WTC11 (cell line): ENCODE data around the gene PDE6D. TPM values are rescaled to one million over a fixed set of nuclear protein-coding genes. Genes with fewer than 3 reads are reported as not detected.

ENCODE experiments used
- ATF2 ChIP-seq: sonication (generic); formaldehyde crosslinking; IDR thresholded peaks from 2 replicates; pipeline ENCODE4 v1.8.1; 2022; ENCODE audit warnings: low read depth, missing genetic modification reagents, borderline replicate concordance
- ATF6 ChIP-seq: sonication (generic); formaldehyde crosslinking; IDR thresholded peaks from 2 replicates; pipeline ENCODE4 v1.8.1; 2023; ENCODE audit warnings: mild to moderate bottlenecking, missing genetic modification reagents
- CREB1 ChIP-seq: sonication (generic); formaldehyde crosslinking; IDR thresholded peaks from 2 replicates; pipeline ENCODE4 v1.8.0; 2023; ENCODE audit warnings: mild to moderate bottlenecking, missing genetic modification reagents
- FOXK1 ChIP-seq: sonication (generic); formaldehyde crosslinking; IDR thresholded peaks from 2 replicates; pipeline ENCODE4 v1.8.0; 2022; ENCODE audit warnings: mild to moderate bottlenecking, moderate library complexity, missing genetic modification reagents
- FOXP1 ChIP-seq: sonication (generic); formaldehyde crosslinking; IDR thresholded peaks from 2 replicates; pipeline ENCODE4 v1.8.0; 2022; ENCODE audit warnings: missing genetic modification reagents, mild to moderate bottlenecking, moderate library complexity, borderline replicate concordance
- GTF2I ChIP-seq: fragments of 250-450 bp; sonication (Bioruptor Pico); conservative IDR thresholded peaks from 2 replicates; pipeline ENCODE4 v1.4.0; 2021; ENCODE audit warnings: mild to moderate bottlenecking
- HMGA2 ChIP-seq: fragments of 250-450 bp; sonication (Bioruptor Pico); IDR thresholded peaks from 2 replicates; pipeline ENCODE4 v1.4.0; 2021; ENCODE audit warnings: mild to moderate bottlenecking, moderate library complexity
- MYBL2 ChIP-seq: sonication (generic); formaldehyde crosslinking; IDR thresholded peaks from 2 replicates; pipeline ENCODE4 v1.8.1; 2023; ENCODE audit warnings: mild to moderate bottlenecking, moderate library complexity, missing genetic modification reagents
- NR3C1 ChIP-seq: sonication (generic); formaldehyde crosslinking; conservative IDR thresholded peaks from 2 replicates; pipeline ENCODE4 v1.8.1; 2023; ENCODE audit warnings: low read depth, mild to moderate bottlenecking, missing genetic modification reagents
- RORB ChIP-seq: fragments of 250-450 bp; sonication (Bioruptor Pico); IDR thresholded peaks from 2 replicates; pipeline ENCODE4 v1.9.0; 2021; ENCODE audit warnings: mild to moderate bottlenecking
- SMAD3 ChIP-seq: sonication (generic); formaldehyde crosslinking; IDR thresholded peaks from 2 replicates; pipeline ENCODE4 v1.8.0; 2022; ENCODE audit warnings: missing genetic modification reagents, mild to moderate bottlenecking, borderline replicate concordance
- TEAD1 ChIP-seq: sonication (generic); formaldehyde crosslinking; IDR thresholded peaks from 2 replicates; pipeline ENCODE4 v1.8.0; 2022; ENCODE audit warnings: mild to moderate bottlenecking, missing genetic modification reagents
- TEAD4 ChIP-seq: sonication (generic); formaldehyde crosslinking; IDR thresholded peaks from 2 replicates; pipeline ENCODE4 v1.8.0; 2022; ENCODE audit warnings: mild to moderate bottlenecking, missing genetic modification reagents
- ZBTB21 ChIP-seq: sonication (generic); formaldehyde crosslinking; IDR thresholded peaks from 2 replicates; pipeline ENCODE4 v1.8.1; 2023; ENCODE audit warnings: mild to moderate bottlenecking, missing genetic modification reagents, borderline replicate concordance
- ZNF232 ChIP-seq: sonication (generic); formaldehyde crosslinking; IDR thresholded peaks from 2 replicates; pipeline ENCODE4 v1.8.0; 2022; ENCODE audit warnings: mild to moderate bottlenecking, missing genetic modification reagents
- ZNF671 ChIP-seq: fragments of 250-450 bp; sonication (Bioruptor Pico); IDR thresholded peaks from 2 replicates; pipeline ENCODE4 v1.8.0; 2021; ENCODE audit warnings: mild to moderate bottlenecking
- total RNA-seq: library from RNA; stranded (reverse); gene quantifications from 3 replicates; pipeline ENCODE4 v1.2.3, GENCODE V29; 2021
- TF ChIP-seq, protein P1 (sequence below): fragments of 250-450 bp; sonication (Bioruptor Pico); conservative IDR thresholded peaks from 2 replicates; pipeline ENCODE4 v1.9.0; 2021; ENCODE audit warnings: mild to moderate bottlenecking
- TF ChIP-seq, protein P2 (sequence below): sonication (generic); formaldehyde crosslinking; conservative IDR thresholded peaks from 2 replicates; pipeline ENCODE4 v1.8.1; 2023; ENCODE audit warnings: mild to moderate bottlenecking, low read depth, missing genetic modification reagents, moderate library complexity
- TF ChIP-seq, protein P3 (sequence below): sonication (generic); formaldehyde crosslinking; IDR thresholded peaks from 2 replicates; pipeline ENCODE4 v1.8.0; 2023; ENCODE audit warnings: missing genetic modification reagents
- TF ChIP-seq, protein P4 (sequence below): sonication (generic); formaldehyde crosslinking; IDR thresholded peaks from 2 replicates; pipeline ENCODE4 v1.8.0; 2022; ENCODE audit warnings: mild to moderate bottlenecking, missing genetic modification reagents
- TF ChIP-seq, protein P5 (sequence below): sonication (generic); formaldehyde crosslinking; IDR thresholded peaks from 2 replicates; pipeline ENCODE4 v1.8.0; 2022; ENCODE audit warnings: mild to moderate bottlenecking, missing genetic modification reagents

Gene PDE6D
- total RNA-seq, 1 experiment from 2014 or later, result 30.2 TPM

DNA sequence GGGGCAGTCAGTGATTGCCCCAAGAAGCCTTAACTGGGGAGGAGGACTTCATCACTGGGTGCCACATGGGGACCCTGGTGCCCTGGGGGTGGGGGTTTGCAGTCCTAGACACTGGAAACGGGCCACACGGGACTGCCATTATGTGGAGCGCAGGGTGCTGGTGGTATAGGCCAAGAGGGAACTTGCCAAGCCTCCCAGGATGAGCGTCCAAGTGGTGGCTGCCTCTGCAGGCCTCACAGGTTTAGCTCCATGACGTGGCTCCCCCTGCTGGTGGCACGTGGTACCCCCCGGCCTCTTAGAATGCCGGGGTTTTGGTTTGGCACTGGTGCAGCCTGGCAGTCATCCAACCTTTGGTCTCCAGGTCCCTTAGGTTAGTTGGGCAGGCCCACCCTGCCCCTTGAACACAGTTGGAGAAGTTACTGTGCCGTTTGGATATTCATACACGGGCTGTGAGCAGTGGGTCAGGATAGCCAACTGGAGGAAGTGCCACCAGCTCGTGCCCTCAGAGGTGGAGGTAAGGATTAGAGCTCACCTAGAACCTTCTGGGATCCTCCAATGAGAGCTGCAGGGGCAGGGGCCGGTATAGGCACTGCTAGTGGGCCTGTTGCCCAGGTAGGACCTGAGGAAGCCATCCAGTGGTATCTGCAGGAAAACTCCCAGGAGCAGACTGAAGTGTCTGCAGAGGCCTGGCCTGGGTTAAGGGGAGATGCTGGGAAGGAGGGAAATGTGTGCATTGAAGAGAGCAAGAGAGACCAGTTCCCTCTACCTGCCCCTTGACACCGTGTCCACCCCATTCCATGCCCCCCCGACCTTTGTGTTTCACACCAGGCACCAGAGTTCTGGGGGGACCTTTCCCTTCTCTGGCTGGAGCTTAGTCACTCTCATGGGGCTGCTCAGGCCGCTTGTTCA lies 67.1 kb downstream of the PDE6D start (continued):
- TF ChIP-seq, protein P1, sequence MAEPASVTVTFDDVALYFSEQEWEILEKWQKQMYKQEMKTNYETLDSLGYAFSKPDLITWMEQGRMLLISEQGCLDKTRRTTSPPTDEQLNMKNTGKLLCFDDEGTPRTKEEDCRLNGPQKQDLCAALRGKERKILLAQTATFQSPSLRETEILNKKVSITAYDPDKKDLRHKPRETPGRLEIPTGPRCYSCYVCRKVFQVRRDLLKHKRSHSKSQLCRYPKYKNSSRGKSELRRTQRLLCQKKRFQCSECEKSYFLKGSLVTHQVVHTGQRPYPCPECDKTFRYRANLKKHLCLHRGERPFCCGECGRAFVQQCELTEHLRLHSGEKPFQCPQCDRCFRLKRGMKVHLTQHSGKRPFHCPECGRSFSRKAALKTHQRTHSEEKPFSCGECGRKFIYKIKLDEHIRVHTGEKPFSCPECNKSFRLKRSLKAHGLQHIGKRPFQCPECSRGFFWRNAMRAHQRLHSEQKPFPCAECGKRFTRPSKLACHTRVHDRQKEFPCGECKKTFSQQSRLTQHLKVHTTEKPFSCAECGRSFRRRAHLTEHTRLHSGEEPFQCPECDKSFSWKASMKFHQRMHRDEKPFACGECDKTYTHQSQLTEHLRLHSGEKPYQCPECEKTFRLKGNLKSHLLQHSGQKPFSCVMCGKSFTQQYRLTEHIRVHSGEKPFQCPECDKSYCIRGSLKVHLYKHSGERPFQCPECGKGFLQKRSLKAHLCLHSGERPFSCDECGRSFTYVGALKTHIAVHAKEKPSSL, result peak; percentile 98
- TF ChIP-seq ZNF671 (CRISPR knock-in tag), result peak; percentile 98
- TF ChIP-seq, protein P2, sequence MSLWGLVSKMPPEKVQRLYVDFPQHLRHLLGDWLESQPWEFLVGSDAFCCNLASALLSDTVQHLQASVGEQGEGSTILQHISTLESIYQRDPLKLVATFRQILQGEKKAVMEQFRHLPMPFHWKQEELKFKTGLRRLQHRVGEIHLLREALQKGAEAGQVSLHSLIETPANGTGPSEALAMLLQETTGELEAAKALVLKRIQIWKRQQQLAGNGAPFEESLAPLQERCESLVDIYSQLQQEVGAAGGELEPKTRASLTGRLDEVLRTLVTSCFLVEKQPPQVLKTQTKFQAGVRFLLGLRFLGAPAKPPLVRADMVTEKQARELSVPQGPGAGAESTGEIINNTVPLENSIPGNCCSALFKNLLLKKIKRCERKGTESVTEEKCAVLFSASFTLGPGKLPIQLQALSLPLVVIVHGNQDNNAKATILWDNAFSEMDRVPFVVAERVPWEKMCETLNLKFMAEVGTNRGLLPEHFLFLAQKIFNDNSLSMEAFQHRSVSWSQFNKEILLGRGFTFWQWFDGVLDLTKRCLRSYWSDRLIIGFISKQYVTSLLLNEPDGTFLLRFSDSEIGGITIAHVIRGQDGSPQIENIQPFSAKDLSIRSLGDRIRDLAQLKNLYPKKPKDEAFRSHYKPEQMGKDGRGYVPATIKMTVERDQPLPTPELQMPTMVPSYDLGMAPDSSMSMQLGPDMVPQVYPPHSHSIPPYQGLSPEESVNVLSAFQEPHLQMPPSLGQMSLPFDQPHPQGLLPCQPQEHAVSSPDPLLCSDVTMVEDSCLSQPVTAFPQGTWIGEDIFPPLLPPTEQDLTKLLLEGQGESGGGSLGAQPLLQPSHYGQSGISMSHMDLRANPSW (CRISPR knock-in tag), result no peak
- 0 out of 2 replicates have a peak, but pooled peaks have one; percentile 25 for TF ChIP-seq ZNF232 (CRISPR knock-in tag)
- no peak; the same call in none of the 2 replicates for TF ChIP-seq SMAD3 (CRISPR knock-in tag)
- TF ChIP-seq, protein P3, sequence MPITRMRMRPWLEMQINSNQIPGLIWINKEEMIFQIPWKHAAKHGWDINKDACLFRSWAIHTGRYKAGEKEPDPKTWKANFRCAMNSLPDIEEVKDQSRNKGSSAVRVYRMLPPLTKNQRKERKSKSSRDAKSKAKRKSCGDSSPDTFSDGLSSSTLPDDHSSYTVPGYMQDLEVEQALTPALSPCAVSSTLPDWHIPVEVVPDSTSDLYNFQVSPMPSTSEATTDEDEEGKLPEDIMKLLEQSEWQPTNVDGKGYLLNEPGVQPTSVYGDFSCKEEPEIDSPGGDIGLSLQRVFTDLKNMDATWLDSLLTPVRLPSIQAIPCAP (CRISPR knock-in tag), result no peak; the same call in 1 of the 2 replicates
- no peak; the same call in 1 of the 2 replicates for TF ChIP-seq MYBL2
- no peak; the same call in none of the 2 replicates for TF ChIP-seq CREB1
- peak; percentile 70; the same call in 1 of the 2 replicates for TF ChIP-seq TEAD1 (CRISPR knock-in tag)
- TF ChIP-seq ZBTB21 (CRISPR knock-in tag), result no peak; the same call in 1 of the 2 replicates
- peak; percentile 72; the same call in 1 of the 2 replicates for TF ChIP-seq GTF2I (CRISPR knock-in tag)
- TF ChIP-seq ATF6, result no peak
- TF ChIP-seq HMGA2 (CRISPR knock-in tag), result 0 out of 2 replicates have a peak, but pooled peaks have one; percentile 2
- TF ChIP-seq FOXK1 (CRISPR knock-in tag), result peak; percentile 50; the same call in 1 of the 2 replicates
- TF ChIP-seq FOXP1 (CRISPR knock-in tag), result peak; percentile 58; the same call in 1 of the 2 replicates
- TF ChIP-seq ATF2 (CRISPR knock-in tag), result no peak
- TF ChIP-seq, protein P4, sequence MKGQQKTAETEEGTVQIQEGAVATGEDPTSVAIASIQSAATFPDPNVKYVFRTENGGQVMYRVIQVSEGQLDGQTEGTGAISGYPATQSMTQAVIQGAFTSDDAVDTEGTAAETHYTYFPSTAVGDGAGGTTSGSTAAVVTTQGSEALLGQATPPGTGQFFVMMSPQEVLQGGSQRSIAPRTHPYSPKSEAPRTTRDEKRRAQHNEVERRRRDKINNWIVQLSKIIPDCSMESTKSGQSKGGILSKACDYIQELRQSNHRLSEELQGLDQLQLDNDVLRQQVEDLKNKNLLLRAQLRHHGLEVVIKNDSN (CRISPR knock-in tag), result peak; percentile 85
- TF ChIP-seq, protein P5, sequence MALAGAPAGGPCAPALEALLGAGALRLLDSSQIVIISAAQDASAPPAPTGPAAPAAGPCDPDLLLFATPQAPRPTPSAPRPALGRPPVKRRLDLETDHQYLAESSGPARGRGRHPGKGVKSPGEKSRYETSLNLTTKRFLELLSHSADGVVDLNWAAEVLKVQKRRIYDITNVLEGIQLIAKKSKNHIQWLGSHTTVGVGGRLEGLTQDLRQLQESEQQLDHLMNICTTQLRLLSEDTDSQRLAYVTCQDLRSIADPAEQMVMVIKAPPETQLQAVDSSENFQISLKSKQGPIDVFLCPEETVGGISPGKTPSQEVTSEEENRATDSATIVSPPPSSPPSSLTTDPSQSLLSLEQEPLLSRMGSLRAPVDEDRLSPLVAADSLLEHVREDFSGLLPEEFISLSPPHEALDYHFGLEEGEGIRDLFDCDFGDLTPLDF (CRISPR knock-in tag), result peak; percentile 29; the same call in 1 of the 2 replicates
- no peak; the same call in 1 of the 2 replicates for TF ChIP-seq RORB (CRISPR knock-in tag)
- TF ChIP-seq NR3C1 (CRISPR knock-in tag), result 0 out of 2 replicates have a peak, but pooled peaks have one; percentile 37
- no peak; the same call in 1 of the 2 replicates for TF ChIP-seq TEAD4 (CRISPR knock-in tag)
